ACC112 (cell line): ENCODE results near the gene CLSTN3.

Experiments used
- H2AFZ ChIP-seq: fragments of 200-600 bp; sonication (generic); one replicate; pipeline ENCODE4 v1.6.0; 2017; ENCODE audit warnings: antibody characterized with exemption, low read length; ENCODE audit not compliant: unreplicated experiment
- H3K27ac ChIP-seq: fragments of 200-600 bp; sonication (generic); 2 replicates; pipeline ENCODE4 v1.5.1; 2014; ENCODE audit warnings: low read depth, mild to moderate bottlenecking, antibody characterized with exemption, low read length, moderate library complexity
- H3K27me3 ChIP-seq: fragments of 200-600 bp; sonication (generic); 2 replicates; pipeline ENCODE4 v1.6.1; 2014; ENCODE audit warnings: mild to moderate bottlenecking, antibody characterized with exemption, low read length, moderate library complexity, mixed read lengths; ENCODE audit not compliant: insufficient read depth
- H3K36me3 ChIP-seq: fragments of 200-600 bp; sonication (generic); 2 replicates; pipeline ENCODE4 v1.6.1; 2016; ENCODE audit warnings: mild to moderate bottlenecking, antibody characterized with exemption, low read length, moderate library complexity, mixed read lengths; ENCODE audit not compliant: insufficient read depth
- H3K4me1 ChIP-seq: fragments of 200-600 bp; sonication (generic); one replicate; pipeline ENCODE4 v1.6.1; 2016; ENCODE audit warnings: low read length, mixed read lengths; ENCODE audit not compliant: insufficient read depth, unreplicated experiment, control insufficient read depth
- H3K4me3 ChIP-seq: fragments of 200-600 bp; sonication (generic); 2 replicates; pipeline ENCODE4 v1.5.1; 2014; ENCODE audit warnings: mild to moderate bottlenecking, low read depth, low read length
- H3K79me2 ChIP-seq: fragments of 200-600 bp; sonication (generic); one replicate; pipeline ENCODE4 v1.6.0; 2016; ENCODE audit warnings: low read length; ENCODE audit not compliant: control insufficient read depth, unreplicated experiment, insufficient read depth

The CLSTN3 gene

GRCh38 chr12:7114851-7115250 lies 15.3 kb upstream of the CLSTN3 start:
- Histone ChIP-seq H3K4me3 (no peak overlapping the region), H3K79me2 (no peaks in the 10 kb centered on the region), H2AFZ (no peak overlapping the region), H3K27ac (no peak overlapping the region), H3K27me3 (no peaks in the 10 kb centered on the region), H3K36me3 (no peaks in the 10 kb centered on the region), H3K4me1 (peaks cover 18% of the 10 kb centered on the region)

GRCh38 chr12:7116196-7116595 lies 14.0 kb upstream of the CLSTN3 start:
- H3K4me1 ChIP-seq, result peaks cover 9% of the 10 kb centered on the region
- no peak overlapping the region for H3K4me3 ChIP-seq
- H3K79me2 ChIP-seq, result no peaks in the 10 kb centered on the region

GRCh38 chr12:7116916-7117315 lies 13.3 kb upstream of the CLSTN3 start:
- H3K27me3 ChIP-seq, result no peaks in the 10 kb centered on the region
- H3K36me3 ChIP-seq, result no peaks in the 10 kb centered on the region
- H3K4me3 ChIP-seq, result no peak overlapping the region
- no peak overlapping the region for H3K27ac ChIP-seq
- no peak overlapping the region for H2AFZ ChIP-seq
- peaks cover 9% of the 10 kb centered on the region for H3K4me1 ChIP-seq
- no peaks in the 10 kb centered on the region for H3K79me2 ChIP-seq

More at GRCh38 chr12:7116196-7116595, 14.0 kb upstream of the CLSTN3 start:
- H3K27ac ChIP-seq, result no peak overlapping the region
- H3K36me3 ChIP-seq, result no peaks in the 10 kb centered on the region
- no peaks in the 10 kb centered on the region for H3K27me3 ChIP-seq
- no peak overlapping the region for H2AFZ ChIP-seq

DNA sequence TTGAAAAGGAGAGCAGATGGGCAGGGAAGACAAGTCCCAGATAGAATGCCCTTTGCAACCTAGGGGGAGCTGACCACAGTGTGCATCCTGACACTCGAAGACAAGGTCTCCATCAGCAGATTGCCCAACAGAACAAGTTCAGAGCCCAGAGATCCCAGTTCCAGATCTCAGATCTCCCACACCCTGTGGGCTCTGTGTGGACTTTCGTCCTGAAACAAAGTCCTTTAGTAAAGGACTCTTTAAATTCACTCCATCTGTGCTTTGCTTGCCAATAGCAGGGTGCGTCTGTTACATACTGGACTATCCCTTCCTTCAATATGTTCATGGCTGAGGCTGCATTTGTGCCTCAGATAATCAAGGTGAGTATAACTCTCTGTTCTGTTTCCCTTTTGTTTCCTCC lies 12.5 kb upstream of the CLSTN3 start:
- Histone ChIP-seq H3K27me3 (no peaks in the 10 kb centered on the region), H3K4me1 (peaks cover 2% of the 10 kb centered on the region), H3K79me2 (no peaks in the 10 kb centered on the region)

GRCh38 chr12:7118881-7119280 lies 11.3 kb upstream of the CLSTN3 start:
- no peaks in the 10 kb centered on the region for H3K79me2 ChIP-seq
- no peak overlapping the region for H3K27ac ChIP-seq
- H2AFZ ChIP-seq, result no peak overlapping the region
- H3K4me3 ChIP-seq, result no peak overlapping the region
- no peaks in the 10 kb centered on the region for H3K4me1 ChIP-seq
- H3K36me3 ChIP-seq, result no peaks in the 10 kb centered on the region
- no peaks in the 10 kb centered on the region for H3K27me3 ChIP-seq

More for the DNA sequence above, 12.5 kb upstream of the CLSTN3 start:
- Histone ChIP-seq H2AFZ (no peak overlapping the region), H3K36me3 (no peaks in the 10 kb centered on the region), H3K27ac (no peak overlapping the region), H3K4me3 (no peak overlapping the region)

- Histone ChIP-seq H2AFZ (no peak overlapping the region), H3K27me3 (no peaks in the 10 kb centered on the region), H3K36me3 (no peaks in the 10 kb centered on the region), H3K4me3 (no peak overlapping the region), H3K4me1 (no peaks in the 10 kb centered on the region), H3K79me2 (no peaks in the 10 kb centered on the region), H3K27ac (no peak overlapping the region)
These were observed 10.0 kb upstream of the CLSTN3 start for GRCh38 chr12:7120166-7120565.

DNA sequence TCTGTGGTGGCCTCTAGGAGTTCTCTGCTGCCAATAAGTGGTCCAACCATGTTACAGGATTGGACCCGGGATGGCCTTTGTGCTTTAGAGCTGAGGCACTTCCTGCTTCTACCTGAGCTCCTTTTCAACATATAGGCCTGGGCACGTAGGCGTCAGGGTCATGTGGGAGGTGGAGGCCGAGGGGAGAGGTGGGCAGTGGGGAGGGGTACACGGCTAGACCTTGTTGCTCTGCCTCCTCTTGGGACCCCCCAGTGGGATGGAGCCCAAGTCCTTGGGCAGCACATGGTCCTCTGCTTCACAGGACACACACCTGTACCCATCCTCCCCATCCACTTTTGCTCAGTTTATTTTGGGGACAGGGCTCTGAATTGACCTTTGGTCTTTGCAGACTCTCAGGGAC lies 8.8 kb upstream of the CLSTN3 start:
- no peak overlapping the region for H3K4me3 ChIP-seq
- H3K79me2 ChIP-seq, result no peaks in the 10 kb centered on the region
- no peaks in the 10 kb centered on the region for H3K4me1 ChIP-seq
- H3K27ac ChIP-seq, result no peak overlapping the region
- H3K27me3 ChIP-seq, result no peaks in the 10 kb centered on the region
- H3K36me3 ChIP-seq, result no peaks in the 10 kb centered on the region
- no peak overlapping the region for H2AFZ ChIP-seq

- no peak overlapping the region for H3K27ac ChIP-seq
- no peak overlapping the region for H2AFZ ChIP-seq
- H3K4me1 ChIP-seq, result no peaks in the 10 kb centered on the region
- no peak overlapping the region for H3K4me3 ChIP-seq
- no peaks in the 10 kb centered on the region for H3K27me3 ChIP-seq
- no peaks in the 10 kb centered on the region for H3K79me2 ChIP-seq
- no peaks in the 10 kb centered on the region for H3K36me3 ChIP-seq
These were observed 7.1 kb upstream of the CLSTN3 start for GRCh38 chr12:7122811-7123769.

DNA sequence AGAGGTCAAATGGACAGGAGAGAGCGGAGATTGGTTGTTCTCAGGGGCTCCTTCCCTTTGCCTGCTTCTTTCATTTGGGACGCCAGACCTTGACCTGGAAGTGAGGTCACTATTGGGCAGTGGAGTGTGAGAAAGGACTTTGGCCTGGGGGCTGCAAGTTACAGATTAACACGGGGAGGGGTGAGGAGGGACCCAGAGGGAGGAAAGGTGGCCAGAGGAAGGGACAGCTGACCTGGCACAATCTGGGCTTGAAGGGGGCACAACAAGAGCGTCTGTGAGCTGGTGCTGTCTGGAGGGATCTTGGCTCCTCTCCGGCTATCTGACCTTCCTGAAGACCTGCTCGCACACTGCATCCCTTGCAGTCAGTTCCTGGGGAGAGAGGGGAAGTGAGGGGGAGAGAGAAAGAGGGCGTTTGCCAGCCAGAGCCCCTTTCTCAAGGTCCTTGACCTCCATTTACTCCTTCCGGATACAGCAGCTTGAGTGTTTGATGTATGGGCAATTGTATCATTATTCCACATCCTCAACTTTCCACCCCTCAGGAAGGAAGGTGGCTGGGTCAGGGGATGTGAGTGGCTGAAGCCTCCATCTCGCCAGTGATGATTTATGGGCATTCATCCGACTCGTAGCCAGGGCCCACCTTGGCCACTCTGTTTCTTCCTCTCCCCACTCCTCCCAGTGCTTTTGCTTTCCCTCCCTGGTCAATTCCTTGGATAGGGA lies 6.2 kb upstream of the CLSTN3 start:
- H3K27me3 ChIP-seq, result no peaks in the 10 kb centered on the region
- H3K4me3 ChIP-seq, result no peak overlapping the region
- no peaks in the 10 kb centered on the region for H3K36me3 ChIP-seq
- no peaks in the 10 kb centered on the region for H3K79me2 ChIP-seq
- no peak overlapping the region for H2AFZ ChIP-seq
- H3K27ac ChIP-seq, result no peak overlapping the region
- peaks cover 3% of the 10 kb centered on the region for H3K4me1 ChIP-seq

GRCh38 chr12:7125632-7126227 lies 4.4 kb upstream of the CLSTN3 start:
- Histone ChIP-seq H3K27me3 (no peaks in the 10 kb centered on the region), H3K4me1 (peaks cover 11% of the 10 kb centered on the region), H2AFZ (no peak overlapping the region), H3K36me3 (no peaks in the 10 kb centered on the region), H3K4me3 (no peak overlapping the region), H3K27ac (no peak overlapping the region), H3K79me2 (no peaks in the 10 kb centered on the region)
